Measurements from ENCODE around the gene CHST8. TPM values are rescaled to one million over a fixed set of nuclear protein-coding genes. Genes with fewer than 3 reads are reported as not detected.

CHST8 gene
- polyA plus RNA-seq, 3 donors: not detected

GRCh38 chr19:33821871-33822270 is 200.1 kb downstream of the CHST8 start:
- no peak for TF ChIP-seq CTCF (IDR thresholded peaks at IDR 0.05)
- peaks cover 43% of the 10 kb centered on the region for H3K4me1 Mint-ChIP-seq
- H3K36me3 Mint-ChIP-seq: peaks cover 3 to 6% of the 10 kb centered on the region in 2 donors
- no peak overlapping the region for H3K9ac ChIP-seq (ENCODE audit: insufficient read depth, low read length, poor library complexity, severe bottlenecking)
- intact Hi-C loops (cut with micrococcal nuclease): loop anchor here in 1 of 2 donors (2.0 kb wide), 1 partner anchor 25 kb away; the partner anchor contains the start of gene KCTD15
- H3K9me3 Mint-ChIP-seq: peaks cover 0 to 3% (median 0%) of the 10 kb centered on the region in 7 donors
- peak overlapping the region in 1 of 7 donors; percentile 73 for H3K27ac Mint-ChIP-seq
- H3K4me2 ChIP-seq (replicated peaks; ENCODE audit: extremely low read depth, low read length, poor library complexity, severe bottlenecking): no peak overlapping the region
- no peak overlapping the region for H2AFZ ChIP-seq (ENCODE audit: insufficient read depth, low read depth, low read length, poor library complexity, severe bottlenecking)
- no peak overlapping the region for H3K27ac ChIP-seq (ENCODE audit: low read depth in 1 of 2, low read length in 2 of 2)
- no peaks in the 10 kb centered on the region for H3K9me3 ChIP-seq (replicated peaks in 1 of 2; ENCODE audit: control insufficient read depth in 1 of 2, insufficient read depth in 1 of 2, low read length in 2 of 2)
- H3K79me2 ChIP-seq (ENCODE audit: insufficient read depth, low read length): no peaks in the 10 kb centered on the region
- peaks cover 46 to 53% of the 10 kb centered on the region in 2 donors for H3K4me1 ChIP-seq (ENCODE audit: control insufficient read depth in 1 of 2, insufficient read depth in 2 of 2, low read length in 2 of 2)
- no peak for DNase-seq
- no peaks in the 10 kb centered on the region for H3K27me3 ChIP-seq (ENCODE audit: control insufficient read depth in 2 of 2, insufficient read depth in 2 of 2, low read length in 2 of 2)
- H3K4me3 ChIP-seq (replicated peaks in 1 of 3; ENCODE audit: low read depth in 2 of 3, low read length in 3 of 3): no peak overlapping the region
- H3K27me3 Mint-ChIP-seq (ENCODE audit: low read depth in 3 of 3): peaks cover 1 to 6% (median 2%) of the 10 kb centered on the region in 3 donors
- H3K36me3 ChIP-seq (replicated peaks in 1 of 2; ENCODE audit: control insufficient read depth in 1 of 2, insufficient read depth in 2 of 2, low read length in 2 of 2): no peaks in the 10 kb centered on the region
- no peaks in the 10 kb centered on the region for H4K20me1 ChIP-seq (ENCODE audit: insufficient read depth, low read length)
- no CpG with 5 or more reads among the region's 2 CpGs for WGBS (ENCODE audit: insufficient coverage)
- H3K4me3 Mint-ChIP-seq: no peak overlapping the region

Other genes starting within 250 kb of the CHST8 start
- 10 to 100 TPM; 16.8 to 18.3 (median 17.8) TPM for gene CEBPG, start 248.2 kb upstream of the CHST8 start, polyA plus RNA-seq
- gene PEPD, start 100.2 kb upstream of the CHST8 start, polyA plus RNA-seq: 100 to 1,000 TPM in 2 of 3 donors, 10 to 100 TPM in 1; 61.5 to 218 (median 171) TPM
- gene KCTD15, start 174.9 kb downstream of the CHST8 start, polyA plus RNA-seq: 10 to 100 TPM in 1 of 3 donors, 1 to 10 TPM in 2; 1.6 to 43.2 (median 2.1) TPM

Data from CD14-positive monocyte (primary cell).